HG03175 (cell line): ENCODE data around the gene WDR27.
"Not testable (repeated sequence)": the region's sequence is repeated elsewhere in the genome, so short reads cannot be mapped to it uniquely, and the experiment has no call there.

Source experiments
- ATAC-seq: cut with Tn5 transposase; IDR thresholded peaks from one replicate; pipeline ENCODE4 v1.9.1; 2021; ENCODE audit warnings: mild to moderate bottlenecking, moderate library complexity; ENCODE audit not compliant: unreplicated experiment

WDR27 gene

DNA sequence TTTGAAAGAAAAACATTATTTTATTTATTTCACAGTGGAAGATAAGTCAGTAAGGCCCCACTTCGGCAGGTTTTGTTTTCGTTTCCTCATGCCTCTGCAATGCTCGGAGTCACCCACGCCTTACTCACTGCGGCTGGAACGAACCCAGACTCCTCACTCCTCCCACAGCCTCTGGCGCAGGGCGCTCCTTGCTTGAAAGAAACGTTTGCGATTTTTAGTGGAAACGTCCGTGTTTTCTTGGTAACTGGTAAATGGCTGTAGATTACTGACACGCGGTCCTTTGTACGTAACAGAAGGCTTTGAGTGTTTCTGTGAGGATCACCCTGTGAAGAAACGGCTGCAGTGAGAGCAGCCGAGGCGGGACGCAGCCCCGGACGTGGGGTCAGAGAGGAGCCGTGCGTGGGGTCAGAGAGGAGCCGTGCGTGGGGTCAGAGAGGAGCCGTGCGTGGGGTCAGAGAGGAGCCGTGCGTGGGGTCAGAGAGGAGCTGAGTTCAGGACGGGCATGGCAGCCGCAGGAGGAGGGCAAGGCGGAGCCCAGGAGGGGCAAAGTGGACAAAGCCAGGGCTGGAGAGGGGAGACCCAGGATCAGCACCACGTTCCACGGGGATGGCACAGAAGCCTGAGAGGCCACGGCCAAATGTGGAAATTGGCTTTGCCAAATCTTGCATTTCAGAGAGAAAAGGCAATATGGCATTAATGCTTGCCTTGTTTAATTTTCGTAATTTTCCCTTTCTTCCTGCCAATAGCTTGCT, 249.5 kb downstream of the WDR27 start:
- no peak for ATAC-seq

DNA sequence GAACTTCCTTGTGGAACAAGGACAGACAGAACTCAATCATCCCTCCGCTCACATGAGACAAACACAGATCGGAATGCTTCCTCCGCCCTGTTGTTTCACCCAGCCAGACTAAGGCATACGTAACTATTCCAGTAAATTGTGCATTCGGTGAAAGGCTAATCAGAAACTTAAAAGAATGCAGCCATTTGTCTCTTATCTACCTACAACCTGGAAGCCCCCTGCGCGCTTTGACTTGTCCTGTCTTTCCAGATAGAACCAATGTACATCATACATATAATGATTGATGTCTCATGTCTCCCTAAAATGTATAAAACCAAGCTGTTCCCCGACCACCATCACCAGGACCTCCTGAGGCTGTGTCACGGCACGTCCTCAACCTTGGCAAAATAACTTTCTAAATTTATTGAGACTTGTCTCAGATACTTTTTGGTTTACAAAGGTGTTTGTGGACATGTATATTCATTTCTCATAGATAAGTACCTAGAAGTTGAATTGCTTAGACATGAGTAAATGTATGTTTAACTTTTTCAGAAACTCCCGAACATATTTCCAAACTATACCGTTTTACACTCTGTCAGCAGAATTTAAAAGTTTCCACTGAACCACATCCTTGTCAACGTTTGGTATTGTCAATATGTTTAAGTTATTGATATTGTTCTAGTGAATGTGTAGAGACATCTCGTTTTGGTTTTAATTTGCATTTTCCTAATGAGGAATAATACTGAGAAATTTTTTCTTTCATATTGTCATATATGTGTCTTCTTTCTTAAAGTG, 250.6 kb downstream of the WDR27 start:
- ATAC-seq, result no peak

DNA sequence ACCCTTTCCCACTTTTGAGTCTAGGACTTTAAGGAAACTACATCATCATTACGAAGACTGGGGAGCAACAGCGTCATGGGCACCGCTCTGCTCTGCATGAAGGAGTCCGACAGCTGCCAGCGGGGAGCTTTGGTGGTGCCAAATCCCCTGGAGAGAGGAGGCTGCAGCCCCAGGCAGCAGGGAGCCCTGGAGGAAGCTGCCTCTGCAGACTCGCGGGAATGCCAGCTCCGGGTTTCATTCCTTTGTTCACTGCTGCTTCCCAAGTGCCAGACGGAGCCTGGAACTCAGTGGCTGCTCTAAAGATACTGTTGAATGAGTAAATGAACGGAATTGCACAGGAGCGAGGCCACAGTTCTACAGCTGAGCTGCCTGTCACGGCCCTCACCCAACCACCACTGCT, 251.7 kb downstream of the WDR27 start:
- no peak for ATAC-seq

DNA sequence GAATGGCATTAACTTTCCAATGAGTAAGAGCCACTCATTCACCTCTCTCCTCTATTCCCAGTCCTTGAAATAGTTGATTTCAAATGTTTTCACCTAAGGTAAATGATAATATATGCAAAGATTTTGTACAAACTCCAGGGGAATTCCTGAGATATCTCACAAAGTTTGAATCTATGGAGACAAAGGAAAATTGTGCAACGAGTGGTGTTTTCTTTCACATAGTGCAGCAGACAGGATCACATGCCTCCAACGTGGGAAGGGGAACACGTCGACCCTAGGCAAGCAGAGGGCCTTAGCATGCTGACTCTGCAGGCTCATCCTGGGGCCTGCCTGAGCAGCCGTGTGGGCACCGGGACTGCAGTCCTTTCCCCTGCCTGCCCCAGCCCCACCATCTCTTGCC, 252.6 kb downstream of the WDR27 start:
- no peak for ATAC-seq

DNA sequence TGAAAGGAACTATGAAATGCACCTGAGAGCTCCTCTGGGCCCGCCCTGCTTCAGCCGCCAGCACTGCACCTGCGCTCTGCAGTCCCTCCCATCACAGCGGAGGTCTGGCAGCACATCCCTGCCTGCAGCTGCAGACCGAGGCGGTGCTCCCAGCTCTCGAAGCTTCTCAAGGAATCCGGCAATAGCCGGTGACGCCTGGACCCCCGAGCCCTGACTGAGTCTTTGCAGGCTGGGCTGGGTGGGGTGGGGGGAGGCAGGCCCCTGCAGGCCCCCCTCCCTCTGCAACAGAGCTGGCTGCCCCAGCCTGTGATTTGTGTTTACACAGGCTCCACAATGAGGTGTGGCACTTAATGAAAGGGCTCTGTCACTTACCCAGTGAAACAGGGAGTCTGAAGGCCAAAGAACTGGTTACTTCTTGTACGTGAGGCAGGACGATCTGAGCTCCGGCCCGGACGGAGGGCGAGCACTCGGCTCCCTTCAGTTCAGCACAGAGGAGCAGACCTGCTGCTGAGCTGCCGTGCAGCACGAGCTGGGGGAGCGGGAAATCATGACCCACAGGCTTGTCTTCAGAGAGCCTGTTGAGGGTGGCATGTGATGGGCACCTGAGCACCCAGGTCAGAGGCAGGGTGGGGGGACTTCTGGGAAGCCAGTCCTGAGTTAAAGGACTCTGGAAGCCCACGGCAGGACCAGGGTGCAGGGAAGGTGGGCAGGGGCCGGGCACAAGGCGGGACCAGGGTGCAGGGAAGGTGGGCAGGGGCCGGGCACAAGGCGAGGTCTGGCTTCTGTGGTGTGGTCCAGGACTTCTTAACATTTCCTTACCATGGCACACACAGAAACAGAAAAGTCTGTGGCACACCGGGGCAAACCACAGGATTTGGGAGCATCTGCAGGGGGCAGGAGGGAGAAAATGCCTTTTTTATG, 255.9 kb downstream of the WDR27 start:
- ATAC-seq, result no peak

DNA sequence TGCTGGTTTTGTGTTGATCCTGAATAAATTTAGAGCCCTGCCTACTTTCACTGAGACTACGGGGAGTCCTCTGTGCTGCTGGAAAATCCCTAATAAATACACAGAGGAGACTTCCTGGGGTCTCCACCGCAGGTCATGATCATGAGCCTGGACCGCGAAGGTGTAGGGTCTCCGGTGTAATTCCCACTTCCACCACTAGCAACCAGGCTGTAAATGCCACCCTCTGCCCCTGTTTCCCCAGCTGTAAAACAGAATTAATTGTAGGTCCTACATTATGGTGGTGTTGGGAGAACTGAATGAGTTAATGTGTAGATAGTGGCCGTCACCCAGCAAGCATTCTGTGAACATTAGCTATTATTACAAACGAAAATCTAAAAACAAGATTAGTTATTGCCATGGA, 256.6 kb downstream of the WDR27 start:
- ATAC-seq, result no peak

DNA sequence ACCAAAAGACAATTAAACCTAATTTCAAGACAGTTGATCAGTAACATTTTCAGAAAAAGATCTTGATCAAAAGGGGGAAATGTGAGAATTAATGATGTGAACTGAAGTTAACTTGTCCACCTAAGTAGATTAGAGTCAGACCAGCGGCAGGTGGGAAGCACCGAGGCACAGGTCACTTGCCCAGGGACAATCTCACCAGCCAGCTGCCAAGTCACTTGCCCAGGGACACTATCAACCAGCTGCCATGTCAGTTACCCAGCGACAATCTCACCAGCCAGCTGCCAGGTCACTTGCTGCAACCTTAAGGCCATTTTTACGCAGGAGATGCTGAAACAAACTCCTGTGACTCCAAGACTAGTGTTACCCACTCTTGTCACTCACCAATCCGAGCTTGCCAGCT, 260.5 kb downstream of the WDR27 start:
- no peak for ATAC-seq

DNA sequence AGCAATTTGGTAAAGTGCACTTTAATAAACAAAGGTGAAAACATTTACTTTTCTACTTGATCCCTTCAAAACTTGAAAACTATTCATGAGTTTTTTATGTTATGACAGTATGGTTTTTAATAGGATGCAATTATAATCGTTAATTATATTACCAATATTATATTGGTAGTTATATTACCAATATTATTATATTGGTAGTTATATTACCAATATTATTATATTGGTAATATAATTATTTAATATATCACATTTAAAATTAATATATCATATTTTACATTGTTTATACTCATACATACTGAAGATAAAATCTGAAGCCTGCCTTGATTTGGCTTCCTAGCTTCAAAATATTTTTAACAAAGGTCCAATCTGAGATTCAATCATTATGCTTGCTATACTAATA, 262.1 kb downstream of the WDR27 start:
- ATAC-seq, result no peak

DNA sequence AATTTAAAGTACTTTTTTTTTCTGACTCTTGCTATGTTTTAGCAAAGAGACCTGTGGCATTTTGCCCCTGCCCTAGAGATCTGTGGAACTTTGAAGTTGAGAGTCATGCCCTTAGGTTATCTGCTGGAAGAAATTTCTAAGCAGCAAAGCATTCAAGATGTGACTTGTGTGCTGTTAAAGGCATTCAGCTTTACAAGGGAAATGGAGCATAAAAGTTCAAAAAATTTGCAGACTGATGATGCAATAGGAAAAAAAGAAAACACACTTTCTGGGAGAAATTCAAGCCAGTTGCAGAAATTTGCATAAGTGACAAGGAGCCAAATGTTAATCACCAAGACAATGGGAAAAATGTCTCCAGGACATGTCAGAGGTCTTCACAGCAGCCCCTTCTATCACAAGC, 267.3 kb downstream of the WDR27 start:
- ATAC-seq, result not testable (repeated sequence)

DNA sequence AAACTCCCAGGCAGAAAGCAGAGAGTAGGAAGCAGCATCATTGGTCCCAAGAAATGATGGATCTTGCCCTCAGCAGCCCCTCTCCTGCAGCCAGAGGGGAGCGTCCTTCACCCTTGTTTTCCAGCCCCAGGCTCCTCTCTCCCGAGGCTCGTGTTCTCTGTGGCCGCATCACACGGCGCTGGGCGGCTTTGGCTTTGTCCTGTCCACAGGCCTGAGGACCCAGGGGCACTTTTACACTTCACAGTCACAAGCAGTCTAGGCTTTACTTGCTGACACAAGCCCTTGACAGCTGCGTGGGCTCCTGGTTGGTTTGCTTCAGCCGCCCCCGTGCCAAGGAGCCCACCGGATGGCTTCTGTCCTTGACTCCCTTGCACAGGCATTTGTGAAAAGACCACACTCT, 272.8 kb downstream of the WDR27 start:
- no peak for ATAC-seq

DNA sequence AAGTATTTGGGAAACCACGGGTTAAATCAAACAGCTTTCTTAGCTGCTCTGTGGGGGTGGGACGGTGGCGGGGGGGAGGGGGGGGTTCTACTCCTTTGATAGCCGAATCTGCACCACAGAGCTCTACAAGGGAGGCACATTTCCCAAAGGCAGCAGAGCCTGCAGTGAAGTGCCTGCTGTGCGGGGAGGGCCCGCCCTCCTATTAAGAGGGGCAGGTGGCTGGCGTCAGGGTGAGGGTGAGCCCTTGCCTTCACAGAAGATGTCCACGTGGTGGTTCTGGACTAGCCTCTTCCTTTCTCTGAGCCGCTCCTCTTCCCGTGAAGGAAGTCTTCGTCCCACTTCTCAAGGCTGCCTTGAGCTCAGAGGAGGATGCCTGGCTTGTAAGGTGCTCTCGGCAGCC, 273.3 kb downstream of the WDR27 start:
- no peak for ATAC-seq

DNA sequence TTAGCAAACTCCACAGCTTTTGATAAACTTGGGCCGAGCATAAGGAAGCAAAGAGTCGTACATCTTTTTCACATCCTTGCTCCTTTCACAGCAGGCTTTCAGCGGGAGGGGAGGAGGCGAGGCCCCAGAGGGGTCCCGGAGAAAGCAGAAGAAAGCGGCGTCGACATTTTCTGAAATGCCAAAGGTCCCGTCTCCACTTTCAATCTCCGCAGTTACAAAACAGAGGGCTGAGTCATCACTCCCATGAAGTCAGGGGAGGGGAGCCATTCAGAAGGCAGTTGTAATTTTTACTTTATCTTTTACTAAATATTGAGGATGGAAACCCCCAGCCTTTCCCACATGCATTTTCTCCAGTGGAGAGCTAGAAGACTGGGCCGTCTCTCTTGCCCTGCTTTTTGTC, 274.0 kb downstream of the WDR27 start:
- no peak for ATAC-seq

DNA sequence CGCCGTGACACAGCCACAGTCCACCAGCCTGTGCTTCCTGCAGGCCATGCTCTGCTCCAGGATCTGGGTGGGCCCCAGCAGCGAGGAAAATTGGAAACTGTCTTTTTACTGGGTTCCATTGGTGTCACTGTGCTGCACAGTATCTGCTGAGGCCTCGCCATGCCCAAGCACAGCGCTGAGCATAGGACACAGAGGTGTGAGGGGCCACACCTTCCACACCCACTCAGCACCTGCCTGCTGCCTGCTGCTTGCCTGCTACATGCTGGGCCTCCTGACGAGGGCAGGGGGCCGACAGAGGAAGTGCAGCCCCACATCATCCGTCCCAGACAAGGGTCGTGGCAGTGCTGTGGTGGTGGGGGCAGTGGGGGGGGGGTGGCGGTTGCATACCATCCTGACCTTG, 275.2 kb downstream of the WDR27 start:
- ATAC-seq, result no peak

DNA sequence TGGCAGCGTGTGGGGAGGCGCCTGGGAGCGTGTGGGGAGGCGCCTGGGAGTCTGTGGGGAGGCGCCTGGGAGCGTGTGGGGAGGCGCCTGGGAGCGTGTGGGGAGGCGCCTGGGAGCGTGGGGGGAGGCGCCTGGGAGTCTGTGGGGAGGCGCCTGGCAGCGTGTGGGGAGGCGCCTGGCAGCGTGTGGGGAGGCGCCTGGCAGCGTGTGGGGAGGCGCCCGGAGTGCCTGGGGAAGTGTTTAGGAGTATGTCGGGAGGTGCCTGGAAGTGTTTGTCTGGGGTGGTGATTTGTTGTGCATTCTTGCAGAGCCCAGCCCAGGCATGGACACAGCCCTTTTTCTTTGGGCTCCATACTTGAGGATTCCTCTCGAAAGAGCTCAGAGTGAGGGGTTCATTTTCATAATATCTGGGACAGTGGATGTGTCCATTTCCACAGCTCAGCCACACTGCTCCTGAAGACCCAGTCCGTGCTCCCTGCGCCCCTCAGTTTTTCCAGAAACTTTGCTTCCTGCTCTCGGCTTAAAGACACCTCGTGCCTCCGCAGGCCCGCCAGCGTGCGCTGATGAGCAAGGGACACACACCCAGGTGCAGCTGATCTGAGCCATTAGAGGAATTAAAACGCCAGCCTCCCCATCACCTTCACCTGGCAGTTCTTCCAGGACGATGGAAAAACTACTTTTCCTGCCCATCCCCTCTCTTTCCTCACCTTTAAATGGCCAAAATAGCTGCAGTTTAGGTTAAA, 276.0 kb downstream of the WDR27 start:
- ATAC-seq, result no peak

DNA sequence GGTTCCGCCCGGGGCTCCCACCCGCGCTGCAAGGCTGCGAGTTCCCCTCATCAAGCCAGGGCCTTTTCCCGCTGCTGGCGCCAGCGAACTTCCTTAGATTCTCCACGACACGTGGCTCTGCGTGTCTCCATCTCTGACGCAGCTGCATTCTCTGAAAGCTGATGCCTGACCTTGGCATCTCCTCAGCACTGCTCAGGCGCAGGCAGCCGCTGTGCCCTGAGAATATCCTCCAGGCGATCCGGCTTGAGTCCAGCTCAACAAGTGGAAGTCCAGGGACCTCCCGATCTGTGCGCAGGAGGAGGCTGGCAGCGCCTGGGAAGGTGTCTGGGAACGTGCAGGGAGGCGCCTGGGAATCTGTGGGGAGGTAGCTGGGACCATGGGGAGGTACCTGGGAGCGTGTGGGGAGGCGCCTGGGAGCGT, 277.0 kb downstream of the WDR27 start:
- no peak for ATAC-seq

DNA sequence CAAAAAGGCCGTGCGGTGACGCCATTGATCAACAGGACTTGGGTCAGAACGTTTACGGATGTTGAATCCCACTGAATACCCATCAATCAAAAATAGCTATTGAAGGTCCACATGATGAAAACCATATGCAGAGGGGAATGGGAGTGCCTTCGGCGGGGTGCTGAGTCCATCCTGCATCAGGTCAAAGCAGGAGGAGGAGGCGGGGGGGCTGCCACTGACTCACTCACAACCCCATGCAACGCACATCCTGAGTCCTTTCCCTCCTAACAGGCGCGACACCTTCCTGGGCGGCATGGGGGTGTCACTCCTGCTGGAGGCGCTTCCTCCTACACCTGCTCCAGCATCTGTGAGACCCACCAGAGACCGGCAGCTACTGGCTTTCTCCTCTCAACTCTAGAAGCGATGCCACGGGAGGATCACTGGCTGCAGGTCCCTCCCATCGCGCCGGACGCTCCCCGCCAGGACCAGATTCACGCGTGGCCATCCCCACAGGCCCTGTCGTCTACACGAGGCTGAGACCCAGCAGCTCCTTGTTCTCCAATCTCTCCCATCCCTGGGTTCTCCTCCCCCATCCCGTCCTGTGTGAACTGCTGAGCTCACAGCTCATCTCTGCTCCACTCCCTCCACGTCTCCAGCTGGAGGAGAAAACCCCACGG, 277.6 kb downstream of the WDR27 start:
- no peak for ATAC-seq

DNA sequence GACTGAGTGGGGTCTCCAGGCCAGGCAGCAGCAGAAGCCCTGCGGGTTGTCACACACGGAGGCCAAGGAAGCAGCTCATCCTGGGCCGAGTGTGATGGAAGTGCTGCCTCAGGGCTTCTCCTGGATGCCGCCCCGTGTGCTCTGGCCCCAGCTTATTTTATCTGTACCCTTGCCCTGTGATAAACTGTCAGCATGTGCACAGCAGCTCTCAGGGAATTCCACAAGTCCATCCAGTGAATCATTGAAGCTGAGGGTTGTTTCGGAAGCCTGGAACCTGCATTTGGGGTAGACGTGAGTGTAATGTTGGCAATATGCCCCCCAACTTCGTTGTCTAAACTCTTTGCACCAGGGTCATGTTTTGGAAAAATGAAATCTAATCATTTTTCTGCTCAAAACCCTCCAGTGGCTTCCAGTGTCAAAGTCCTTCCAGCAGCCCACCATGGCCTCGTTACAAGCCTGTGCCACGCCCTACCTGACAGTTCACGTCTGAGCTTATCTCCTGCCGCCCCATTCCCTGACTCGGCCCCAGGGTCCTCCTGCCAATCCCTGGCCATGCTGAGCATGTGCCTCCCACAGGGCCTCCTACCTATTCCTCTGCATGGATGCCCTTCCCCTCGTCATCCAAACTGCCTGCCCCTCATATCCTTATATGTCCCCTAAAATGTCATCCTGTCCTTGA, 280.1 kb downstream of the WDR27 start:
- ATAC-seq, result no peak

DNA sequence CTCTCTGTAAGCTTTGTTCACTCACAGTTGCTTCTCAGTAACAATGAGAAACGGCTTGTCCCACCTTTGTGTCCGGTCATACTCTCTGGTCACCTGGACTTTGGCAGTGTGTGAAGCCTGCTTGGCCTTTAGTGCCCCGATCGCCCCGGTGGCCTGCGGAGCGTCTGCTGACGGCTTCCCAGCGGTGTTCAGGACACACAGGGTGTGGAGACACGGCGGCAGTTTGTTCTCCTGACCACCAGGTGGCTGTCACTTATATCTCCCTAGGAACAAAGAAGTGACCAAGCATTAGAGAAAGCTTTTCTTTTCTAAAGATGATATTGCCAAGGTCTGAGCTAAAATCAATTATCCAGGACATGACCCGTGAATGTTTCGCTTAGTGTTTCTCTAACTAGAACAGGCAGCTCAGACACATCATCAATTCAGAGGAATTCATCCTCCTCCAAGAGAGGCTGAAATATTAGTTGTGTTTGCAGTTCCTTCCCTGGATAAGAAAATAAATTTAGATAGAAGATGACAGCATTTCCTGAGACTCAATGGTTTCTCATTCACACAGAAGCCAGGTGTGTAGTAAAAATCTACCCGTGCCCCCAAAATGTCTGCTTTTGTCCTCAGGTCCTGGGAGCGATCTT, 280.8 kb downstream of the WDR27 start:
- no peak for ATAC-seq

DNA sequence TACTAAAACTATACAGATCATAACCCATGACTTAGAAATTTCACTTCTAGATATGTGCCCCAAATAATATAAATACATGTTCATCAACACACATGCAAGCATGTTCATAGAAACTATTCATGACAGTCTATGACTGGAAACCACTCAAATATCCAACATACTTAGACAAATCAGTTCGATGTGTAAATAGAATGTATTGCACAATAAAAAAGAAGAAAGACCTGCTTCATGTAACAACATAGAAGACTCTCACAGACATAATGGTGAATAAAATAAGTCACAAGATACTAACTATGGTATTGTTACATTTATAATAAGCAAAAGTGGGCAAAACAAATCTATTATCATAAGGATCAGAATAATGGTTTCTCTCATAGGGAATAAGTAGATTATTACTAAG, 284.7 kb downstream of the WDR27 start:
- ATAC-seq, result no peak
